Effector CD4-positive, alpha-beta T cell (primary cell): Measurements from ENCODE around the gene SCNN1A.

Experiments
- DNase-seq: peaks from one replicate; pipeline ENCODE4 v3.0.0-alpha.2; 2020

SCNN1A gene

GRCh38 chr12:6315704-6316597, 59.4 kb downstream of the SCNN1A start:
- no peak for DNase-seq

DNA sequence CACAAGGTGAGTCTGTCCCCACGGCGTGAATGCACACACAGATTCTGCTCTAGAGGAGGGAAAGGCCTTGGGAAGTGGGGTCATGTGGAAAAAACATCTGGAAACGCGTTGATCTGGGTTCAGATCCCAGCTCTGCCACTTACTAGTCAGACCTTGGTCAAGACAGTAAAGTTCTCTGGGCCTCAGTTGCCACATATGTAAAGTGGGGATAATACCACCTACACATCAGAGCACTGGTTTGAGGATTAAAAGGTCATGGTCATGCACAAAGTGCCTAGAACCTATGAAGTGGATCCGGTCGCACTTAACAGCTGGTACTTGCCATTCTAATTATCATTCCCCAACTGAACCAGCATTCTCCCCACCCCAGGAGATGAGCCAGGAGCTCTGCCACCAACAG, 60.2 kb downstream of the SCNN1A start:
- no peak for DNase-seq

- DNase-seq = no peak
Observed at GRCh38 chr12:6314776-6315175, 60.6 kb downstream of the SCNN1A start.

- no peak for DNase-seq
Observed at GRCh38 chr12:6313326-6313940, 61.9 kb downstream of the SCNN1A start.

DNA sequence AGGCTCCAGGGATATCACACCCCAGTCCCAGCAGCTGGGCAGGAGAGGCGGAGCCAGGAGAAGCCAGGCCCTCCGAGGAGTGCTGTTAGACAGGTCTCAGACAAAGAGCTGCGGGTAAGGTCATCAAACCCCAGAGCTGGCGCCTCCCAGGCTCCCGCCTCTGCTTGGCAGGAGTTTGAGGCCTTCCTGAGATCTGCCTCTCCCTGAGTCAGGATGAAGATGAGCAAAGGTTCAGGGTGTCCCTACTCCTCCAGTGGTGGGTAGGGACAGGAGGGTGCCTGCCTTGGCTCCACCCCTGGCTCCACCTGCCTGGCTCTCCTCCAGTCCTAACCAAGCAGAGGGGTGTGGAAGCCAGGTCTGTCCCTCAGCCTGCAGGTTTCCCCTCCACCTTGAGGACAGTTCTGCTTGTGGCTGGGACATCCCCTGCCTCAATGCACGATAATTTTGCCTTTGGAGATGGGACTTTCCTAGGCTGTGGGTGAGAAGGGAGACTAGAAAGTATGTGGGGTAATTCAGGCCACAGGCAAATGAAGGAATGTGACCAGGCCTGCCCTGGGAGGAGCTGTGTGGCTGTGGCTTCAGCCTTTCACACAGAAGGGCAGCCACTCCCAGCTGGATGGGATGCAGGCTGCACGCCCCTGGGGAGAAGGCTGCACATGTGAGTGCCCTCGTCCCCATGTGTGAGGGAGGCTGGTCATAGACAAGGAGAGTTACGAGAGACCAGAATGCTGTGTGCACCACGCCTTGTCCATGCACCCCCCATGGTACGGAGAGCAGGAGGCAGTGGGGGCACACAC, 62.6 kb downstream of the SCNN1A start:
- DNase-seq = no peak

- DNase-seq = no peak
Observed at GRCh38 chr12:6311822-6312528, 63.4 kb downstream of the SCNN1A start.

GRCh38 chr12:6310771-6311610, 64.4 kb downstream of the SCNN1A start:
- no peak for DNase-seq

GRCh38 chr12:6307529-6307928, 67.8 kb downstream of the SCNN1A start:
- DNase-seq = no peak

GRCh38 chr12:6306599-6307220, 68.7 kb downstream of the SCNN1A start:
- DNase-seq = no peak

GRCh38 chr12:6306151-6306550, 69.2 kb downstream of the SCNN1A start:
- no peak for DNase-seq

DNA sequence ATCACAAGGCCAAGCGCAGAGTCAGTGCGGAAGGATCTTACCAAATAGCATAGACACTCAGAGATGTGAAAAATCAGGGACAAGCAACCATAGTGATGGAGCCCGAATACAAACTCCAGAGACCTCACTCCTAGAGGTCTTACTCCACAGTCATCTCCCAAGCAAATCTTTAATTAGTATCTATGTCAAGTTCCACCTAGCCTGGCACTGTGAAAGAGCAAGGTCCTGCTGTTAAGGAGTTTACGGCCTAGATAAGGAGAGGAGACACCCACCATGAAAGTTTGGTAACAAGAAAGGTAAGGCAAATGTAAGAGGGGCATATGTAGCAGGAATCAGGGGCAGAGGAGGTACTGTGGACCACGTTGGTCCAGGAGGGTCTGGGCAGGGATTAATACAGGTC, 72.3 kb downstream of the SCNN1A start:
- DNase-seq = no peak

- no peak for DNase-seq
Observed at GRCh38 chr12:6302621-6303020, 72.7 kb downstream of the SCNN1A start.

DNA sequence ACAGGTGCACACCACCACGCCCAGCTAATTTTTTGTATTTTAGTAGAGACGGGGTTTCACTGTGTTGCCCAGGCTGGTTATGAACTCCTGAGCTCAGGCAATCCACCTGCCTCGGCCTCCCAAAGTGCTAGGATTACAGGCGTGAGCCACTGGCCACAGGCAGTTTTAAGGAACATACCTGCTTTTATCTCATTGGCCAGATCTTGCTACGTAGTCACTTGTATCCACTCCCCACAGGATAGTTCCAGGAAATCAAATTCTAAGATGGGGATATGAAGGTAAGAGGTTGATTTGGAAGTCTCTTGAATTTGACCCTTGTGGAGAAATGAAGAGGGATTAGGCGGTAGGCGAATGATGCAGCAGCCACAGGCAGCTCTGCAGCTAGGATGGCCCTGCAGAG, 73.6 kb downstream of the SCNN1A start:
- DNase-seq = no peak

DNA sequence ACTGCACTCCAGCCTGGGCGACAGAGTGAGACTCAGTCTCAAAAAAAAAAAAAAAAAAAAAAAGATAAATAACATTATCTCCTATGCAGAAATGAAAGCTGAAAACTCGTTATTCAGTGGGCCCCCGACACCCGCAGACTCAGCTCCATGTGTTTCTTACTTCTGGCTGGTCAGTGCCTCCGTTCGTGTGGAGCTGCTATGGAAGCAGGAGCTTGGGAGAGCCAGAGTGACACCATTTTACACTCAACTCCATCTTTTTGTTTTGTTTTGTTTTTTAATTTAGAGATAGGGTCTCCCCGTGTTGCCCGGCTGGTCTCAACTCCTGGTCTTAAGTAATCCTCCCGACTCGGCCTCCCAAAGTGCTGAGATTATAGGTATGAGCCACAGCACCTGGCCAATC, 78.2 kb downstream of the SCNN1A start:
- no peak for DNase-seq
